Stimulated activated CD8-positive, alpha-beta memory T cell treated with anti-CD3 and anti-CD28 coated beads, Interleukin-2, amount 100 ng/mL, for 1 hour (primary cell): ENCODE data around the gene VAMP4.
"Not testable (repeated sequence)": the region's sequence is repeated elsewhere in the genome, so short reads cannot be mapped to it uniquely, and the experiment has no call there.

ENCODE experiments used
- DNase-seq, 2 donors: peaks; one replicate each; pipeline ENCODE4 v3.0.0-alpha.2; 2020; ENCODE audit warnings: low read depth in 2 of 2

VAMP4 gene

DNA sequence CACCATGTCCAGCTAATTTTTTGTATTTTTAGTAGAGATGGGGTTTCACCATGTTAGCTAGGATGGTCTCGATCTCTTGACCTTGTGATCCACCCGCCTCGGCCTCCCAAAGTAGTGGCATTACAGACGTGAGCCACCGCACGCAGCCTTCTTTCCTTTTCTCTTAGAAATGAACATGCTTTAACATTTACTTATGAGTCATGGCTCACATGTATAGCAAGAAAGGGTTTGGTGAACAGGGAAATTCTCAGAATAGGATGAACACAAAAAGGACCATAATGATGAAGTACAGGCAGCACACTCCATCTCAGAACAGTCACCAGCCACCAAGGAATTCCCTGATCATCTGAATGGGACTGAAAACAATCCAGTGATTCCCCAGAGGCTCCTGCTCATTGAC is 9.4 kb upstream of the VAMP4 start:
- DNase-seq = no peak

DNA sequence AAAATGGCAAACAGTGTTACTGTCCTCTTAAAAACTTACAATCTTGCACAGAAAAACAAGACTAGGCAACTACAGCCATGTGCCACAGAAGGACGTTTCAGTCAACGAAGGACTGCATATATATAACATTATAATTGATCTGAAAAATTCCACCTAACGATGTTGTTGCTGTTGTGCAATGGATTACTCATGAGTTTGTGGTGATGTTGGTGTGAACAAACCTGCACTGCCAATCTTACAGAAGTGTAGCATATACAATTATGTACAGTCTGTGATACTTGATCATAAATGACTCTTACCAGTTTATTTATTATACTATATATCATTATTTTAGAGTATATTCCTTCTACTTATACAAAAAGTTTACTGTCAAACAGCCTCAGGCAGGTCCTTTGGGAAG is 6.8 kb upstream of the VAMP4 start:
- no peak for DNase-seq

DNA sequence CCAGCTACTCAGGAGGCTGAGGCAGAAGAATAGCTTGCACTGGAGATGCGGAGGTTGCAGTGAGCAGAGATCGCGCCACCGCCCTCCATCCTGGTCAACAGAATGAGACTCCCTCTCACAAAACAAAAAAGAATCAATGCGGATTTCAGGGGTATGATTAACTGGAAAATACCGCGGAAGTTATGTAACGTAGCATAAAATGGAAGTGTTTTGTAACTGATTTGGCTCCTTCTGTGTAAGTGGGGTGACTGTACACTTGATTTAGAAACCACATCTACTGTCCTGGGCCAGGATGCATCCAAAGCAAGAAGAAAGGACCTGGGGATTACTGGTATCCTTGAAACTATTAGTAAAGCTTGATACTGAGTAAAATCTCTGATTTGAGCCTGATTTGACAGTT is 3.1 kb upstream of the VAMP4 start:
- no peak for DNase-seq

DNA sequence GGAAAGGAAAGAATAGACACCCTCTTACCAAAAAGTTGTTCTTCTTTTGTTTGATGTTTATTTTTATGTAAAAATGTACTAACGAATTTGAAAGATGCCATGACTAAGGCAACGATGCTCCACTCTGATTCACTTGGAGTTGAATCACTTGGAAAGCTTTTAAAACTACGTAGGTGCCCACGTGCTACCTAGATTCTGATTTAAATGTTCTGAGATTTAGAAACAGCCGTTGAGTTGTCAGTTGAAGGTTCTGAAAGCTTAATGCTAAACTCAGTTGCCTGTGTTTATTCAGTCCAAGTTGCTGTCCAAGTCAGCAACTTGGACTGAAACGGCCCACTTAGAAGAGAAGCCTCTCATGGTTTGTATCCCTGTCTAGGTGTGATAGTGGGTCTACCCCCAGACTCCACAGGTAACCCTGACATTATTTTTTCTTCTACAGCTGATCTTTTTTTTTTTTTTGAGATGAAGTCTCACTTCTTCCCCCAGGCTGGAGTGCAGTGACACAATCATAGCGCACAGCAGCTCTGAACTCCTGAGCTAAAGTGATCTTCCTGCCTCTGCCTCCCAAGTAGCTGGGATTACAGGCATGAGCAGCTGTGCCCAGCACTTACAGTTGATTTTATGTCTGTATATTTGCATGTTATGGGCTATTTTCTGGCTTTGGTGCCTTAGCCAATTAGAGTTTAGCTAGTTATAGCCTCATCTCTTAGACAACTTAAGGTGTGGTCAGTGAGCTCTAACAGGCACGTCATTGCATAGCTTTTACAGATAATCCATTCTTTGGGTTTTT is 1.4 kb upstream of the VAMP4 start:
- no peak for DNase-seq

DNA sequence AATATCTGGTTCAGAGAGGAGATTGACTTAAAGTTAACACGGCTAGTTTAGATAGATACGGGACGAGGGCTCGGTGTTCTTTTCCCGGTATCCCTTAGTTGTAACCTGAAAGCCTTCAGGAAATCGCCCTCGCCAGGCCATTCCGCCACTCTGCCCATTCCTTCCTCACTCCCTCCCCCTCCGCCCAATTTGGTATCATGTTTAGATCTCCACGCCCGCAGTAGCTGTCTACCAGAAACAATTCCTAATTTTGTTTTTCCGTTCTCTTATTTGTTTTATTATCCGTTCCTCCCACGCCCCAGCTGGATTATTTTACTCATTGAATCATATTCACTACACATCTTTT is 685 bp upstream of the VAMP4 start:
- DNase-seq = peak in 1 of 2 donors; percentile 1

DNA sequence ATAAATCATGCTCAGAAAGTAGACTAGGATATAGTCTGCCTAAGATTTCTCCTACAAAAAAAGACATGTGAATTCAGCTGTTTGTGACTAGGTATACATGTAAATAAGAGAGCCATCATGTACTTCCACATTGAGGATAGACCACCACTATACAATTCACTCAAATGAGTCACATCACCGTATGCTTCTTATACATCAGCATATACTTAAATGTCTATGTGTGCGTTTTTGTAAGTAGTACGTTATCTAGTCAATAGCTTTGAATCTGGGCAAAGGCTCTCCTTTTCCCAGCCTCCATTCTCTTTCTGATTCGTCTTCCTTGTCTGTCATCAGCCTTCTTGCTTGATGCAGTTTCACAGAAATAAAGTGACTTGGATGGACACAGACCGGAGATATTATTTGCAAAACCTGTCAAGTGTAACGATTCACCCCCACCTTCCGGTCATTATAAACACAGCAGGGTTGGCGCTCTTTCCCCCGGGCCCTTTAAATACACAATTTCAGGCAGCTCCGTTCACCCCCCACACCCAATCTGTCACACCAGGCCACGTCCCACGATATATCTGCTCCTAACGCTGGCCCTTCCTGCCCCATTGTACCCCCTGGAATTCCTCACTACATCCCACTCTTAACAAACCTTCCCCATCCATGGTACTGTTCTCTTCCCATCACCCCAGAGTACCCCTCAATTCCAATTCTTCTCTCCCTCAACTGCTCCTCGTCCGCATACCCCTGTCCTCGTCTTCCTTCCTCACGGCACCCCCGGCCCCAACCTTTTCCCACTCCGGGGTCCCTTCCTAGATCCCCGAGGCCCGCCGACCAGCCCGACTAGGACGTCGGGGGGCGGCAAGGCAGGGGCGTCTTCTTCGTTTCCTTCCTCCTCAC is 636 bp downstream of the VAMP4 start:
- DNase-seq = peak; percentile 2 to 10

DNA sequence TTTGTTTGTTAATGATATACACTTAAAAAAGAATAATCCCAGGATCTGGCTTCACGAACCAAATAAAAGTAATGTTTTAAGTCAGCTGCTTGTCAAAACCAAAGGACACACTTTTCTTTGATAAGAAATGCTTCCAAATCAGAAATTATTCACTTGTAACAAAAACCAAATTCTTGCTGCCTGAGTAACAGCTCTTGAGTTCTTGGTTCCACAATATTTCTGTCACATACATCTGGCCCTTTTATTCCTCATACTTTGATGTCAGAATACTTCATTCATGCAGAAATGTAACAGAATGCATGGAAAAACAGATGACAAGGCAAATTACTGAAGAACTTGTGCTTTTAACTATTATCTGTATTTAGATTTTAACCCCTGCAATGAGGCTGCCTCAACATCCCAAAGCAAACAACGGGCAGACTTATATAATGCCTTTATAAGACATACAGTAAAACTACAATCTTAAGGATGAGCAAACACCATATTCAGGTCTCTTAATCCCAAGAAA is 1.5 kb downstream of the VAMP4 start:
- DNase-seq = no peak

DNA sequence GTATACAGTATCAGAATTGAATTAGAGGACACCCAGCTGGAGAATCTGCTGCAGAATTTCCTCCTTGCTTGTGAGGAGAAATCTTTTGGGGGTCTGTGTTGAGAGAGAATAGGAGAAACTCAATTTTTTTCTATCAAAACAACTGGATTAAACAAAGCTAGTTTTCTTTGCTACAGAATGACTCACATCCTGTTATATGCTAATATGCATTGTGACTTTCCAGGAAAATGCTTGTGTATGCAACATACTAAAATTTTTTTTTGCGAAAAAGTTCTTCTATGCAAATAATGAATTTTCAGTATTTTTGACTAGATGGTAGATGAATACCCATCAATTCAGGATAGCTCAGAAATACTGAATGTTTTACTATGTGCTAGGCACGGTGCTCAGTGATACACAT is 2.2 kb downstream of the VAMP4 start:
- no peak for DNase-seq

GRCh38 chr1:171738911-171739310 is 3.0 kb downstream of the VAMP4 start:
- DNase-seq = no peak

- DNase-seq = no peak
Observed at GRCh38 chr1:171736196-171736595, 5.7 kb downstream of the VAMP4 start.

GRCh38 chr1:171730052-171730451 is 11.8 kb downstream of the VAMP4 start:
- no peak for DNase-seq

- no peak for DNase-seq
Observed at GRCh38 chr1:171727778-171728177, 14.1 kb downstream of the VAMP4 start.

DNA sequence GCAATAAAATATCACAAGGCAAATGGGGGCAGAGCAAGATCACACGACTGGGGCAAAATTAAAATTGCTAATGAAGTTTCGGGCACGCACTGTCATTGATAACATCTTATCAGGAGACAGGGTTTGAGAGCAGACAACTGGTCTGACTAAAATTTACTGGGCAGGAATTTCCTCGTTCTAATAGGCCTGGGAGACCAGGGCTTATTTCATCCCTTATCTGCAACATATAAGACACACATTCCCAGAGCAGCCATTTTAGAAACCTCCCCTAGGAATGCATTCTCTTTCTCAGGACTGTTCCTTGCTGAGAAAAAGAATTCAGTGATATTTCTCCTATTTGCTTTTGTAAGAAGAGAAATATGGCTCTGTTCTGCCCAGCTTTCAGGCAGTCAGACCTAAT is 18.7 kb downstream of the VAMP4 start:
- DNase-seq = not testable (repeated sequence)

GRCh38 chr1:171718848-171719247 is 23.0 kb downstream of the VAMP4 start:
- no peak for DNase-seq

DNA sequence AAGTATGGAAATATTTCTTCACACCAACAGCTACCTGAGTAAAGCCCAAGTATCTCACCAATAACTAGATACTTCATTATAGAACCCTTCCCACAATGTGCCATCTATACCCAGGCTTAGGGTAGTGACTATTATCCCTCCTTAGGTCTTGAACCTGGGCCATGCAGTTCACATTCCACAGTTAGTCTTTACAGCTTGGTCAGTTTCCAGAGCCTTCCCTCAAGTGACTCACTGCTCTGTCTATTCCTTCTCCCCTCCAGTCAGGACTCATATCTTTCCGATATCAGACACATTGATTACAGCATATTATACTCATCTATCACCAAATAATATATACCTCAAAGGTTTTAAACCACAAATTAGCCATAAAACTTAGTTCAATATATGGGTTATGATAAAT is 23.6 kb downstream of the VAMP4 start:
- DNase-seq = no peak

GRCh38 chr1:171717062-171717718 is 24.7 kb downstream of the VAMP4 start:
- no peak for DNase-seq

GRCh38 chr1:171716616-171717015 is 25.2 kb downstream of the VAMP4 start:
- no peak for DNase-seq

DNA sequence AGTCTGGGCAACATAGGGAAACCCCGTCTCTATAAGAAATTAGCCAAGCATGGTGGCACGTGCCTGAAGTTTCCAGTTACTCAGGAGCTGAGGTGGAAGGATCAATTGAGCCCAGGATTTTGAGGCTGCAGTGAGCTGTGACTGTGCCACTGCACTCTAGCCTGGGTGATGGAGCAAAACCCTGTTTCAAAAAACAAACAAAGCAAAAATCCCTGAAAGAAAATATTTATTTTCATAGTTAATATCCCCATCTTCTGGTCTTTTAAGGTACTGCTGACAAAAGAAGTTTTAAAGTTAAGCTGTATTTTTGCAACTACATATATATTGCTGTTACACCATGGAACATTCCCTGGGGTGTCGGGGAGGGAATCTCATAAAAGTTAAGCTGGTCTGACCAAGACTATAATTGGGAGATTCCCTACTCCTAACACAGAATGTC is 26.0 kb downstream of the VAMP4 start:
- no peak for DNase-seq

DNA sequence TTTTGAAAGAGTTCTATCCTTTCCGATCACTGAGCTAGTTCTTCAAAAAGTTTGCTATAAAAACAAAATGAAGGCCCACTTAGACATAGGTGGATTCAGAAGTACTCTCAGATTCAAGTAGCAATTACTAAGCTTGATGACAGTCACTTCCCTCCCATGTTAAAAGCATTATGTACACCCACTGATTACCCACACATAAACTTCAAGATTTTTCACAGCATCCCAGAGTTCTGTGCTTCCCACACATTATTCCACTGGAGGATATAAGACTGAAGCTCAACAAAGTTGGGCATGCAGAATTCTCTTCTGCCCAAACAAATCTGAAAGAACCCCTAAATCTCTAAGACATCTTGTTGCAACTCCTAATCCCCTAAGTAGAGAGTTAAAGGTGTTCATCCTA is 29.5 kb downstream of the VAMP4 start:
- DNase-seq = no peak

GRCh38 chr1:171711643-171712042 is 30.2 kb downstream of the VAMP4 start:
- DNase-seq = no peak

DNA sequence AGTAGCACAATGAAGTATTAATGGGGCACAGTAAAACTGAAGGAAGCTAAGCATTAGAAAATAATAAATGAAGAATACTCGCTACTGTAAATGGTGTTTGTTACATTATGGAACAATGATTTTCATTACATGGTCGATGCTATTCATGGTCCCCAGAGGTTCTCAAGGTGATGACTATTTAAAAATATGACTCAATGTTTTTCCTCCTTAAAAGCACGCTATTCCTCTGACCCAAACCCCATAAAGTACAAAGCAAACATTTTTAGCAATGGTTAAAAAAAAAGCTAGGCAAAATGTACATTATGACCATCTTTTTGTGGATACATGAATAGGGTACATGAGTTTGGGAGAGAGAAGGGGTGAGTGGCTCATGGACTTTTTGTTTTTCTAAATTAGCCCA is 34.3 kb downstream of the VAMP4 start:
- no peak for DNase-seq

DNA sequence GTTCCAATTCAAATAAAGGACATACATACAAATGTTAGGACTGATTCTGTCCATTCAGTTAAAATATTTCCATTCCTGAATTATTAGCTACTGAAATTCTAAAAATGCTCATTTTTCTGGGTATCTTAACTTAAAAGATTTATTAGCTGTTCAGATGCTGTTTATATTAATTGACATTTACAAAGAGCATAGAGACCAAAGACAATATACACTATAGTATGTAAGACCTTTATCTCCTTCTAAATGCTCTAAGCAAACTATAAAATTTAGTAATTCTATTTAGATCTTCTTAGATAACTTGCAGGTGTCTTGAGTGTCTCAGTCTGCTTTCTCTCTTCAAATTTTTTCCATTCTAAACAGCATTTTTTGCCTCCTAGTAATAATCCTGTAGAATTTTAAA is 39.3 kb downstream of the VAMP4 start:
- DNase-seq = no peak
